HG02884 (cell line): ENCODE measurements around the gene ZBTB16.

Experiments
- ATAC-seq: cut with Tn5 transposase; IDR thresholded peaks from one replicate; pipeline ENCODE4 v1.9.1; 2021; ENCODE audit warnings: mild to moderate bottlenecking, moderate library complexity; ENCODE audit not compliant: unreplicated experiment

ZBTB16 gene

DNA sequence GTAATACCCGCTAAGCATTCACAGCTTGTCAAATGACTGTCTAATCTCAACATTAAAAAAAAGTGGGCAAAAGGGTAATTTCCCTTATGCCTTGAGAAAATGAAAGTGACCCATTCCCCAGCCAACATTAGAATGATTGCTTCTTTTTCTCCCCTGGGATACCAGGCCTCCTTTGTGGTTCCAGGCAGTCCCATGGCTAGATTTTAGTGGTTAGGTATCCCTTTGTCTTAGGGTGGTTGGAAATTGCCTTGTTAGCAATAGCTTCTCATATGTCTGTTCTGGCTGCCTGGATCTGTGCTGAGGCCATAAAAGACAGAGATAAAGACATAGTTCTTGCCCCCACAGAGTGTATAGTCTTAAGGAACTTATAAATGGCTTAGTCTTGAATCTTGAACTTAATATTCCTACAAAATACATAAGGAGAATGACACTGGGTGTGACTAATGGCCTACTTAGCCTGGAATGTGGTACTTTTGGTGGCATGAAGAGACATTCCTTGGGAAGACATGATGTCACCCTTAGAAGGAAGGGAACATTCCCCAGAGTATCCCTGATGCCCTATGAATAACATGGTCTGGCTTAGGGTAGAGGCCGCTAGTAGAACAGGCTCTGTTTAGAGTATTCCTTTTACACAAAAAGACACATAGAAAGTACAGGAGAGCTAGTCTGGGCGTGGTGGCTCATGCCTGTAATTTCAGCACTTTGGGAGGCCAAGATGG is 90.3 kb downstream of the ZBTB16 start:
- ATAC-seq = no peak

DNA sequence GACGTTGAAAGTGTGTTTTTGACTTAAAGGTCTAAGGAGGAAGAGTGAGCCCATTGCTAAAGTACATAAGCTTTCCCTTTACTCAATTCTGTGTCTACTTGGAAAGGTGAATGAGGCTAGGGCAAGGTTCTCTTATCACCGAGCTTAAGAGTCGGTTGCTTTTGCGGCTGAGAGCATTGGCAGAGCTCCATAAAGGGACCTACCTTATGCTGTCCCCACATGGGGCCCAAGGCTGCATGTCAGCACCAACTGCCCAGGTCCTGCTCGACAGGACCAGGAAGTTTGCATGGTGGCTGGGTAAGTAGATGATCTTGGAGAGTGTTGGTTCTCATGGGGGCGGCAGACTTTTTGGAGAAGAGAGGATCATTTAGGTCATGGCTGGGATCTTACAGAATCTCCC is 91.2 kb downstream of the ZBTB16 start:
- ATAC-seq = no peak

DNA sequence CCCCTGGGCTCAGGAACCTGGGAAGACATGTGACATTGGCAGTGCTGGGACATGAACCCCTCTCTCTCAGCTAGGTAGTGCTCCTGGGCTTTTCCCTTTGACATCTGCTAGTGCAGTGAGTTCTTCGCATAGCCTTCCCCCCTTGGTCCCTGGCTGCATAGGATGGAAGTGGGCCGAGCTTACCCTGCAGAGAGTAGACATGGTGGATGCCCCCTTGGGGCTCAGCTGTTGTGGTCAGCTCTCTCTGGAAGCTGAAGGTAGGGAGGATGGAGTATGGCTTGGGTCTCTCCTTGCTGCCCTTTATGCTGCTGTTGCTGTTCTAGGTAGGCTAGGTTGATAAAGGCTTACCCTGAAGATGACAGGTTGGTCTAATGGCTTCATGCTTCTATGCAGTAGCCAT is 92.1 kb downstream of the ZBTB16 start:
- ATAC-seq = no peak

DNA sequence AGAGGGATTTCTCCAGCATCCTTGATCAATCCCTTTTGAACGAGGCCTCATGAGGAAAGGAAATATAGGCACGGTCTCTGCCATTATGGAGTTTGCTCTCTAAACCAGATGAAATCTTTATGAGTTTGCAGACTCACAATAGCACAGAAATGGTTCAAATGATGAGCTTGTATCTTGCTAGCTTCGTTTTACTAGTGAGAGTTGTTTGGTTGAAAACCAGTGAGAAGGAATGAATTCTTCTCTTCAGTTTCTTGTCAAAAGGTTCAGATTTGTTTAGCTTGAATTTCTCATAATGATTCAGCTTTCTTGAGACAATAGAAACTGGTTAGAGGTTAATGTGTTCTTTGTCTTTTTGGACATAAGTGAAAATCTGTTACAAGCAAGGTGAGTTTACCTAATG is 92.7 kb downstream of the ZBTB16 start:
- no peak for ATAC-seq

DNA sequence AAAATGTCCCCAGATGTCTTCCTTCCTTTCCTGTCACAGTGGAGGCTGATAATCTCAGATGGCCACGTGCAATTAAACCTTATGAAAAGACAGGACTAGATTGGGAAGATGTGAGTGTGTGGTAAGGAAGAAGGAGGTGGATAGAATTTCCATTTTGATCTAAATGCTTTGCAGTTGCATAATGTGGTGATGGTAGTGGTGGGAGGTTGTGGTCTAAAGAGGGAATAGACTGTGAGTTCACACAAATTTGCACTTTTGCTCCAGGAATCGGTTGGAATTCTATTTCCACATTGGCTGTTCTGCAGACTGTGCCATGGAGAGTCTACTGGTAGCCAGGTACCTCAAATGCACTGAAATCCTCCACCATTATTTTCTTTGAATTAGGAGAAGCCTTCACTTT is 93.3 kb downstream of the ZBTB16 start:
- no peak for ATAC-seq

DNA sequence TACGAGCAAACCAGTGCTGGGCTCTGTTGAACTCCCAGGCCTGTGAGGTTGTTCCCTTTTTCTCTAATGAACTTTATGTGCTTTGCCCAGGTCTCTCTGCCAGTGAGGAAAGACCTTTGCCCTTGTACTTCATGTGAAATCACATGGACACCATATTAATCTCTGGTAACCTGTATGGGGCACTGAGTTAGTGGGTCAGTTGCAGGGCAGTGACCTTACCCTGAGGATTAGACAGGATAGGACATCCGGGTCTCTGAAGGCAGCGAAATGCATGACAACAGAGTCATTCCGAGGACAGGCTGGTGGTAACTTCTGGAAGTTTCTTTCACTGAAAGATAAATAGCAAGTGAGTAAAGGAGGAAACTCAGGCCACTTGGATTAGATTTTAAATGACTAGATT is 93.7 kb downstream of the ZBTB16 start:
- no peak for ATAC-seq

DNA sequence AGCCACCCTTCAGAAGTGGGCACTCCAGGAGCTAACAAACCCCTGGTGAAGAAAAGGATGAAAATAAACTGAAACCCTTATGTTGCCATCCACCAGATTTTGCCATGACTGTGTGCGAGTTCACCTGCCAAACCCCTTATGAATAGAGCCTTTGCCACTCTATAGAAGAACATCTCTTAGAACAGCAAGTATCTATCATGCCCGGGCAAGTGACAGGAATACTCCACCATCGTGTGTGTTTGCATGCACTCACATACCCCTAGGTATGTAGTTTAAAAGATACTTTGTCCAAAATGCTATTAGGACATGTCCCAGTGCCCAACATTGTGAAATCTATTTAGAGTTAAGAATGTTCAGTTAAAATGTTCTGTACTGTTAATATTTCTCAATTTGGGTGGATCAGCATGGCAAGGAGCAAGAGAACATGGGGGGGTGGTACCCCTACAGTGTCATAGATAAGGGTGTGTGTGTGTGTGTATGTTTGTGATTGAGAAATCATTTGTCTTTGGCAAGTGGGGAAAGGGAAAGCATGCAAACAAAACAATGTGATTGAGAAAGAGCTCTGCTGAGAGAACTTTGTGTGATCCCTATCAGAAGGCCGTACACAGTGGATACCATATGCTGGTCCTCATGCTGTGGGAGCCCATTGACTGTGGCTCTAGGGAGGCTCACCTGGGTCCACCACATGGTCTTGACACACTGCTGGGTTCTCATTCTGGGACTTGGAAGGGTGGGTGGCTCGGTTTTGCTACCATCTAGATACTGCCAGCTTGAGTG is 94.9 kb downstream of the ZBTB16 start:
- no peak for ATAC-seq

DNA sequence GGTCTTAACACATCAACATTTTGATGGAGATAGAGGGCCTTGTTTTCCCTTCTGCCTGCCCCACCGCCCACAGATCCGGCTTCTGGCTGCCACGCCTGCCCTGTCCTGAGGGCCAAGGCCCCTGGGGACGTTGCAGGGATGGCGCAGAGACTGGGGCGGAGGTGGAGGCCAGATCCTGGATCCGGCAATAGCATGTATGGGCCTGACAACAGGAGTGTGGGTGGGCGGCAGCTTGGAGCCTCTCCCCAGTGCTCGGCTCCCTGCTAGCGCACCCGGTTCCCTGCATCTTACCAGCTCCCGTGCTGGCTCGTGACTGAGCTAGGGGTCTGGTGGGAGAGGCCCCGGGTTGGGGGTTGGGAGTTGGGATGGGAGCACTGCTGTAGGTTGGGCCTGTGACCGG is 95.6 kb downstream of the ZBTB16 start:
- no peak for ATAC-seq

DNA sequence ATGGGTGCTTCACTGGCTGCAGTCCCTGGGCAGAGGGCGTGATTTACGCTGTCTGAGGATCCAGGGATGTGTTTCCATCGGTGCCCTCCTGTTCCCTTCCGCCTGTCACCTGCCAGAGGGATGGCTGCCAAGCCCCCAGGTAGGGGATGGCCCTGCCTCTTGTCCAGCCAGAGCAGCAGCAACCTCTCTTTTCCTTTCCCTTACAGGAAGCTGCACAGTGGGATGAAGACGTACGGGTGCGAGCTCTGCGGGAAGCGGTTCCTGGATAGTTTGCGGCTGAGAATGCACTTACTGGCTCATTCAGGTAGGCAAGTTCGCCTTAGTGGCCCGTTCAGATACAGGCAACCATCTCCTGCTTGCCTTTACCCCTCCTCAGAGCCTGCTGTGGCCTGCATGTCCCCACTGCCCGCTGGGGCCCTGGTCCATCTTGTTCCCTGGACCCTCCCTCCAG is 96.6 kb downstream of the ZBTB16 start:
- ATAC-seq = no peak

DNA sequence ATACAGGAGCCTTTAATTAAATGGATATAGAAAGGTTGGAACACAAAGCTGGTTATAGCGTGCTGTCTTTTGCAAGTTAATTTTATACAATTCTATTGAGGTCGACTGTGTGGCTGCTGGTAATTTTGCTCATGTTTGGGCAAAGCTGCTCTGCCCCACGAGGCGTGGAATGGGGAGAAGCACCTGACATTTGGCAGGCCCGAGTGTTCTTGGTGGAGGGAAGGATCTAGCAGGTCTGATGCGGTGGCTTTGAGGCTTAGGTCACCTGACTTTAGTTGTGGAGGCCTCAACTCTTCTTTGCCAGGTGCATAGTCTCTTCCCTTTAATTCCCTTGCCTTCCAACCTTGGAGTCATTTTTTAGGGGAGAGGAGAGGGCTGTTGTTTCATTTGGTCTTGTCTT is 97.3 kb downstream of the ZBTB16 start:
- no peak for ATAC-seq

DNA sequence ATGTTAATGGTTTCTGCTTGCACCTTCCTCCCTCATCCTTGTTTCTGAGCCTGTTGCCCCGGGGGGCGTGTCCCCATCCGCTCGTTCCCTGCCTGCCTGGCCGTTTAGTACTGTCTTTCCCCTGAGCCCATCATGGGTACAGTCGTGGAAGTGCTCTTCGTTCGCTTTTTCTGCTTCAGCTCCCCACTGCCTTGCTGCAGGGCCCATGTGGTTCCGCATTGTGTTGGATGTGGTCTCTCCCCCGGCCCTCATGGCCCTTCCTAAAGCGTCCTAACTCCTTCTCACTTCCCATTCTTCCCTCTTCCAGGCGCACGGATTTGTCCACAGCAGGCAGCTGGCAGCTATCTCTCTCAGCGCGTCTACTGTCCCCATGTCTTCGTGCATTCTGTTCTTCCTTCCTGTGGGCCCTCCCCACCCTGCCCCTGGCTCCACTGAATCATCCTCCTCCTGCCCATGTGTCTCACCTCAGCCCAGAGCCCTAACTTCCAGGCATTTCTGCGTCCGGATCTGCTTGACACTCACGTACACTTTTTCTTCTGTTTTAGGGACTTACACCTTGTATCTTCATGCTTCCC is 98.1 kb downstream of the ZBTB16 start:
- no peak for ATAC-seq

DNA sequence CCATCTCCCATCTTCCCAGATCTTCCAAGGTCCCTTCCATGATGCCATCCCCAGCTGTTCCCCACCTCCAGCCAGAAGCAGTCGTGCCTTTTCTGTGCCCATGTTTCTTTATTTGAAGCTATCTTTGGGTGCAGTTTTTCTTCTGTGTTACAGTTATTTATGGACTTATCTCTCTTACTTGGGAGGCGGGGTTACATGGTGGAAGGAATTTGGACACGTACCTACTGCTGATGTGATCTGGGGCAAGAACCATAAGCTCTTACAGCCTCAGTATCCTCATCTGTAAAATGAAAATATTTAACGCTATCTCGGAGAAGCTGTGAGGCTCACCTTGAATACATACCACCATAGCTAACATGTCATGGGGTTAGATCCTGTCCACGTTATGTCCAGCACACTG is 98.9 kb downstream of the ZBTB16 start:
- no peak for ATAC-seq

DNA sequence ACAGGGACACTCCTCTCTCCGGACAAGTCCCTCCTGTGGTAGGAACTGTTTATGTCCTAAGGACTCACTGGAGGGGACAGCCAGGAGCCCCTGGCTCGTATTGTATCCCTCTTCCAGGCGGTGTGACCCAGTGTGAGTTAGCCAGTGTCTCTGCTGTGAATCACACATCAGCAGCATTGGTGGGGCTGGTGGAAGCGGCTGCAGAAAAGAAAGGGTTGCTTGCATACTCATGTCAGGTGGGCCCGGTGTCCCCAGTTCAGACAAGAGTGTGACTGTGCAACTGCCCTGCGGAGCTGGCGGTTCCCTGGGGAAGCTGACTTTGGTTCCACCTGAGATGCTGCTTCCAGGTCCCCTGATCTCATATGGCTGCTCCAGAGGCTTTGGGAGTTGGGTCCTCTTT is 99.4 kb downstream of the ZBTB16 start:
- no peak for ATAC-seq

DNA sequence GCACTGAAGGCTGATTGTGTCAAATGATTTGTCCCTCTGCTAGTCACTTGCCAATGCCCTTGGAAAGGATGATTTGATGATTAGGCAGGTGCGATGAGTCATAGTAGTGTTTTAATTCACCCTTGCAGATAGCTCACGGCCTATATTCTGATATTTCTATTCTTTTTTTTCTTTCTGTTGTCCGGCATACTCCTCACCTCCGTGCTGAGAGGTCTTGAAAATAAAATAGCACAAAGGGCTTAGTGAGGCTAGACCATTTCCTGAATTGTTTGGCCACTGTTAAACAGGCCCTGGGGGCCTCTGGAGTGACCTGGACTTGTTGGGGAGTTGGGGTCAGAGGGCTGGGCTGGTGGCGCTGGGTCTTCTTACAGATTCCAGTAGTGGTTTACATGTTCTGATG is 99.8 kb downstream of the ZBTB16 start:
- no peak for ATAC-seq

DNA sequence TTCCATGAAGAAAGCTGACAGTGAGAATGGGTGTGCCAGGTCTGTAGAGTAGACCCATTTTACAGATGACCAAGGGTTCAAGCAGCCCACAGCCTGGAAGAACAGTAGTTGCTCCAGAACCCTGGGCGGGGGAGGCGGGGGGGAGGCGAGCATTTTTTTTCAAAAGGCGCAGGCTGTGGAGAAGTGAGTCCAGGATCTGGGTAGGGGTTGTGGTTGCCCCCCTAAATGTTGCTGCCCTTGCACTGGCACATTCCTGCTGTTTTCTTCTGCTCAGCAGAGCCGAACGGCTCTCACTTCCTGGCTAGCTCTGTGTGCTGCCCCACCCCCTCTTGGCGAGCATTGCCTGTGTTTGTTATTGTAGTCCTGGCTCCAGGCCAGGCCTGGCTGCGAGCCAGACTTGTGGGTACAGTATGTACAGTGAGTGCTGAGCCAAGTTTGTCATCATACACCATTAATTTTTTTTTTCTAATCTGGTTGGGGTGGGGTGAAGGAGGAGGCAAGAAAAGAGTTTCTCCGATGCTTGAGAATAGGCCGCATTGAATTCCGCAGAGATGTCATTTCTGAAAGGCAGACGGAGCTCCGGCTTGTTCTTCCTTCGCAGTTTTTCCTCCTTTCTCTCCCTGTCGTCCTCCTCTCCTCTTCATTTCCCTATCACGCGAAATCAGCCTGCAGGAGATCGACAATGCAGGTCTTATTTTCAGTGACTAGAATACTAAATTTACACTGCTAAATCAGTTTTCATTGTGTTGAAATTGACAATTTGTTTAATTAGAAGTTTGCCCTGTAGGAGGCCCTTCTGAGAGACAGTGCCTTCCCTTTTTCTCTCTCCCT is 100.5 kb downstream of the ZBTB16 start:
- peak; percentile 76 for ATAC-seq

DNA sequence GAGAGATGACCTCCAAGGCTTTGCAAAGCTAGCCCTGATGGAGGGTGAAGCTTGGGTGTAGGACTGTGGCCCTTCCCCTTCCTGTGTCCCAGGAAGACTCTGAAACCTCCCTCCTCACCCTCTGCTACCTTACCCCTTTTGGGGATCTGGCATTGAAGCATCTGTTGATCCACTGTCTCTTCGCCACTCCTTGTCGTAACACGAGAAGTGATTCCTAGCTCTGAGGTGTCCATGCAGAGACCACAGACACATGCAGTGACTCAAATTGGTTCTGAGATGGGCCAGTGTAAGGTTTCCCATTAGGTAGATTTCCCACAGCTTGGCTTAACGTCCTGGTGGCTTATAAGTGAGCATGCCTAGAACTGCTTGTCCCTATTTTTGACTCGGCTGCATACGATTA is 101.4 kb downstream of the ZBTB16 start:
- ATAC-seq = no peak

DNA sequence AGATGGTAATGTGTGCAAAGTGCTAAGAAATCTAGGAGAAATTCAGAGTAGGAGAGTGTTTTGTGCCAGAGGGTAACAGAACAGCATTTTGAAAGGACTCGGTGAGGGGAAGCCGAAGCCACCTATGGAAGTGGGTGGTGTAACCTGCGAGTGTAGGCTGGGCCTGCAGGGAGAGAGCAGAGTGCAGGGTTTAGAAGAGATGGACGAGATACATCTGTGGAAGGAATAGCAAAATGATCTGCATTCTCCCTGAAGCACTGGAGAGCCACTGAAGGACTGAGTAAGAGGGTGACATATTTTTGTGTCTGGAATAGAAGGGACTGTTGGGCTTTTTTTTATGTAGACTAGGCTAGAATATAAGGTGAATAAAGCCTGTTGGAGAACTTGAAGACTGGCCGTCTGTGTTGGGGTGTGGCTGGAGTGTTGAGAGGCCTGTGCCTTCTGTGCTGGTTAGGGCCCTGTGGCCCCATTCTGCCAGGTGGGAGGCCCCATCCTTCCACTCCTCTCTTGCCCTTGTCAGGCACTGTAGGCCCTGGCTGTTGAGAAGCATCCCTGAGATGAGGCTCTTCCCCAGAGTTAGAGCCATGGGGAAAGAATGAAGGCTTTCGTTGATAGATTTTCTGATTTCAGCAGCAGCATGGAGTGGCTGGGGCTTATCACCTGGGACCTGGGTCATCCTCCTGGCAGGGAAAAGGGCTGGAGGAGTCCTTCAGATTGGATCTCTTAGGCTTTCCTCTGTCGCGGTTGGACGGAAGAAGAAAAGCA is 102.2 kb downstream of the ZBTB16 start:
- no peak for ATAC-seq

DNA sequence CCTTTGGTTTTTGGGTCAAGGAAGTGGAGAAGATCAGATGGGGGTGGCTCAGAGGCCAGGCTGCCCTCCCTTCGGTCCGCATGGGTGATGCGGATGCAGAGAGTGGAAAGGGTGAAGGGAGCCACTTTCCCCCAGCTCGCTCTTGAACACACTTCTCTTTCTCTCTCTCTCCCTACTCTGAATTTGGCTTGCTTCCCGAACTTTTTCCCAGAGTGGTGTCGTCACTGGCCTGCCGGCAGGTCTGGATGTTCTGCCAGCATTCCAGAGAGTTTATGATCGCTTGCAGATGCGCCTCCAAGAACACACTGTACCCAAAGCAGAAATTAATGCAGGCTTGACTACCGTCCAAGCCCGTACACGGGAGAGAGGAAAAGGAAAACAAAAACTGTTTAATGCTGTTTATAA is 103.2 kb downstream of the ZBTB16 start:
- no peak for ATAC-seq

DNA sequence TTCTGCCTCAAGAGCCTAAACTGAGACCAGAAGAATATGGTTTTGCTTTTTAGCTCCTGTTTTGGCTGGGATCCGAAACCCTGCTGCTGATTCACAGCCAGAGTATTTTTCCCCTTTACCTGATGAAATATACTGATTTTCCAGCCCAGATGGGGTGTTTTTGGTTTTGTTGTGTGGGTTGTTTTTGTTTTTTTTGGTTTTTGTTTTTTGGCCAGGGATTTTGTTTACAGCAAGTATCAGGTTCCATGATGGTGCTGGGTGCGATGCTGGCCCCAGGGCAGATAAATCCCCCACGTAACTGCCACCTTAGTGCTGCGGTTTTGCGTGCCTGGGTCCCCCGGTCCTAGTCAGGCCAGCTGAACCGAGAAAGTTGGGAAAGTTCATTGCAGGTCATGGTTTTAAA is 103.7 kb downstream of the ZBTB16 start:
- ATAC-seq = no peak

DNA sequence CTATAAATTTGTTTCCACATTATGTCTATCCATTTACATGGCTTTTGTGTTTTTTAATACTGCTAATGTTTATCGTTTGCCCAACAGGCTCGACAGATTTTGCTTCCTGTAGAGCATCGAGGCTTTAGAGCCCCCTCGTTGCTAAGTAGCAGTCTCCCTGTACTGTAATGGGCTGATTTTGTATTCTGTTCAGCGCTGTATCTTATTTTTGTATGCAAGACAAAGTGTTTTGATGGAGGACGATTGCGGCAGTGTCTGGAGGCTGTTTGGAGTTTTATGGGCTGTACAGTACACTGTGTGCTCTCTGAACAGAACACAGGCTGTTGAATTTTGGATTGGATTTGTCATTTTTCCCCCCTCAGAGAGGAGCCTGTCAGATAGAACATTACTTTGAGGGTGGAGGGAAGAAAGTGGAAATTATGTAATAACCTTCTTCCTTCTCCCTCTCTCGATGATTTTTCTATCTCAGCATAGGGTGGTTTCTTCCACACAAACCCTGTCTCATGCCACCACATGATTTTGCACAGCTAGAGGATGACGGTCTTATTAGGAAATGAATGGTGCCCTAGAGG is 104.4 kb downstream of the ZBTB16 start:
- ATAC-seq = no peak
